SU-DHL-6 (cell line): ENCODE results near the gene COL25A1.

Source experiments
- H2AFZ ChIP-seq: fragments of 200-600 bp; sonication (generic); 2 replicates; pipeline ENCODE4 v1.6.1; 2014; ENCODE audit warnings: low read depth, mild to moderate bottlenecking, moderate library complexity, mixed read lengths, antibody characterized with exemption, low read length; ENCODE audit not compliant: severe bottlenecking
- H3F3A ChIP-seq: fragments of 200-600 bp; shearing (Covaris generic); 2 replicates; pipeline ENCODE4 v1.6.0; 2016; ENCODE audit warnings: antibody characterized with exemption, mild to moderate bottlenecking; ENCODE audit not compliant: insufficient read depth
- H3K27ac ChIP-seq: fragments of 200-600 bp; sonication (generic); 2 replicates; pipeline ENCODE4 v1.5.1; 2016; ENCODE audit warnings: low read depth, mild to moderate bottlenecking, low read length, moderate library complexity, mixed read lengths
- H3K27me3 ChIP-seq: fragments of 200-600 bp; sonication (generic), shearing (Covaris generic); 2 replicates; pipeline ENCODE4 v1.6.0; 2014; ENCODE audit warnings: mild to moderate bottlenecking, low read length
- H3K36me3 ChIP-seq: fragments of 200-600 bp; sonication (generic); 2 replicates; pipeline ENCODE4 v1.6.1; 2014; ENCODE audit warnings: mild to moderate bottlenecking, low read length, mixed read lengths
- H3K4me2 ChIP-seq: fragments of 300-600, 200-600 bp; shearing (Covaris generic), sonication (generic); 2 replicates; pipeline ENCODE4 v1.6.0; 2014; ENCODE audit warnings: low read length, low read depth, mild to moderate bottlenecking; ENCODE audit not compliant: poor library complexity, severe bottlenecking
- H3K4me3 ChIP-seq: fragments of 200-600 bp; sonication (generic); 2 replicates; pipeline ENCODE4 v1.5.1; 2014; ENCODE audit warnings: antibody characterized with exemption, low read length, mild to moderate bottlenecking, mixed read lengths; ENCODE audit not compliant: insufficient read depth, poor library complexity, severe bottlenecking
- H3K79me2 ChIP-seq: fragments of 200-600 bp; sonication (generic); 2 replicates; pipeline ENCODE4 v1.6.1; 2014; ENCODE audit warnings: mild to moderate bottlenecking, low read length, moderate library complexity; ENCODE audit not compliant: insufficient read depth
- H3K9ac ChIP-seq: fragments of 200-600 bp; sonication (generic); 2 replicates; pipeline ENCODE4 v1.7.0; 2014; ENCODE audit warnings: mild to moderate bottlenecking, low read length
- H3K9me2 ChIP-seq: fragments of 200-600 bp; sonication (generic); replicated peaks from 2 replicates; pipeline ENCODE4 v1.6.1; 2014; ENCODE audit warnings: low read length; ENCODE audit not compliant: insufficient read depth
- H3K9me3 ChIP-seq: fragments of 200-600 bp; sonication (generic); 2 replicates; pipeline ENCODE4 v1.6.1; 2014; ENCODE audit warnings: low read length, mixed read lengths; ENCODE audit not compliant: insufficient read depth
- H4K20me1 ChIP-seq: fragments of 200-600 bp; sonication (generic); 2 replicates; pipeline ENCODE4 v1.6.1; 2014; ENCODE audit warnings: low read depth, mild to moderate bottlenecking, antibody characterized with exemption, low read length, moderate library complexity, mixed read lengths
- CTCF ChIP-seq: fragments of 200-600 bp; sonication (generic); IDR thresholded peaks from one replicate; pipeline ENCODE4 v1.5.1; 2017; ENCODE audit warnings: antibody characterized with exemption, mild to moderate bottlenecking, low read length, moderate library complexity; ENCODE audit not compliant: insufficient read depth, poor library complexity, severe bottlenecking
- EZH2phosphoT487 ChIP-seq: fragments of 200-600 bp; sonication (generic), shearing (Covaris generic); conservative IDR thresholded peaks from 2 replicates; pipeline ENCODE4 v1.6.1; 2018; ENCODE audit warnings: mild to moderate bottlenecking, antibody characterized with exemption, low read length, moderate library complexity, mixed read lengths

The COL25A1 gene

GRCh38 chr4:109251396-109251795 lies 51.1 kb downstream of the COL25A1 start:
- Histone ChIP-seq H4K20me1 (no peaks in the 10 kb centered on the region), H3K9ac (no peak overlapping the region), H3K9me3 (no peaks in the 10 kb centered on the region), H3K79me2 (no peaks in the 10 kb centered on the region), H3K4me2 (no peak overlapping the region), H3K36me3 (no peaks in the 10 kb centered on the region), H2AFZ (no peak overlapping the region), H3K9me2 (no peaks in the 10 kb centered on the region), H3K4me3 (no peak overlapping the region), H3F3A (no peaks in the 10 kb centered on the region), H3K27me3 (no peaks in the 10 kb centered on the region), H3K27ac (no peak overlapping the region)
- no peak for TF ChIP-seq CTCF
- no peak for TF ChIP-seq EZH2phosphoT487

- H3K36me3 ChIP-seq: no peaks in the 10 kb centered on the region
- H3K9me2 ChIP-seq: no peaks in the 10 kb centered on the region
- H3K9ac ChIP-seq: no peak overlapping the region
- H3F3A ChIP-seq: no peaks in the 10 kb centered on the region
- H3K4me2 ChIP-seq: no peak overlapping the region
- H3K4me3 ChIP-seq: no peak overlapping the region
- no peaks in the 10 kb centered on the region for H3K27me3 ChIP-seq
- H2AFZ ChIP-seq: no peak overlapping the region
- H4K20me1 ChIP-seq: no peaks in the 10 kb centered on the region
- no peak for TF ChIP-seq EZH2phosphoT487
- TF ChIP-seq CTCF: no peak
- no peak overlapping the region for H3K27ac ChIP-seq
- H3K79me2 ChIP-seq: no peaks in the 10 kb centered on the region
- no peaks in the 10 kb centered on the region for H3K9me3 ChIP-seq
Observed at GRCh38 chr4:109248322-109248900, 54.0 kb downstream of the COL25A1 start.

- Histone ChIP-seq H3F3A (no peaks in the 10 kb centered on the region), H3K9ac (no peak overlapping the region), H2AFZ (no peak overlapping the region), H3K4me3 (no peak overlapping the region), H3K9me3 (no peaks in the 10 kb centered on the region), H3K4me2 (no peak overlapping the region), H3K27me3 (no peaks in the 10 kb centered on the region), H3K9me2 (no peaks in the 10 kb centered on the region), H4K20me1 (no peaks in the 10 kb centered on the region), H3K36me3 (no peaks in the 10 kb centered on the region), H3K27ac (no peak overlapping the region), H3K79me2 (no peaks in the 10 kb centered on the region)
- no peak for TF ChIP-seq CTCF
- no peak for TF ChIP-seq EZH2phosphoT487
Observed at GRCh38 chr4:109243871-109244270, 58.6 kb downstream of the COL25A1 start.
